Measurements from ENCODE around the gene EOGT.

EOGT gene

DNA sequence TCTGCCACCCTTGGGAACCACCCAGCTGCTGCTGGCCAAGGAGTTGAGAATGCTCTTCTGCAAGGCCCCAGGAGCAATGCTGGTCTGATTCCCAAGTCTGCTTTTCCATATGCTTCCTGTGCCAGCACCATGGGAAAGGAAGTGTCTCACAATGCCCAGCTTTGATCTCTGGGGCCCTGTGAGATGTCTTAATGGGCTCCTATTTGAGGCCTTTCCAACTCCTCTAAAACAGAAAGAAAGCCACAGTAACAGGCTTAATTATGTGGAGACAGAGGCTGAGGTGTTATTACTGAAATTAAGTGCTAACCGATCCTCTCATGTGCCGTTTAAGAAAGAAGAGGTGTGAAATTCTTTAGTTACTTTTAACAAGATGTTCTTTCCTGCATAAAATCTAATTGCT is 4.5 kb downstream of the EOGT start:
- no peak for DNase-seq

GRCh38 chr3:69005791-69006482 is 7.5 kb downstream of the EOGT start:
- DNase-seq = no peak

DNA sequence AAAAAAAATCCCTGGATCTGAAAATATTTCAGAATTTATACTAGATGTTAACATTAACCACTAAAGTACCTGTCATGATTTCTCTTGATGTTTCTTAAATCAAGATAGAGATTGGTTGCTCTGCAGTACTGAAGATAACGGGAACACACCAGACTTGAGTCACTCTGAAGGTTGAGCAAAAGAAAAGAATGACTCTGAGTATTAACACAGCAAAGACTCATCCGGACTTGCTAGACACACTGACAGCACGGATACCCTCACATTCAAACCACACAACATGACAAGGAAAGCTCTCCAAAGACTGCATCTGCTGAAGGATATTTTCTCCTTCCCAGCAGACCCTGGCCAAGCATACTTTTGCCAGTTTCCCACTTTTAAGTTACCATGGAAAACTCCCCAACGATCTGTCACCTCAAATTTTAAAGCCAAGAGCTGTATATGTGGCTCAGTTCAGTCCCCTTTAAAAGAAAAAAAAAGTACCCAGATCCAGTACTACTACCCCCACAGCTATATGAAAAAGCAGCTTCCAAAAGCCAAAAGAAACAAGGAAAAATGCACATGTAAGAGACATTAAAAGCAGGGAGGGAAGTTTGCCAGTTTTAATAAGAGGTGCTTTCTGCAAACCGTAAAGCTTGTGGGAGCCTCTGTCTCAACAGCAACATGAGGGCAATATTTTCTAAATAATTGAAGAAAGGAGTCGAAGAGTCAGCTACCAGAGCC is 8.3 kb downstream of the EOGT start:
- no peak for DNase-seq

DNA sequence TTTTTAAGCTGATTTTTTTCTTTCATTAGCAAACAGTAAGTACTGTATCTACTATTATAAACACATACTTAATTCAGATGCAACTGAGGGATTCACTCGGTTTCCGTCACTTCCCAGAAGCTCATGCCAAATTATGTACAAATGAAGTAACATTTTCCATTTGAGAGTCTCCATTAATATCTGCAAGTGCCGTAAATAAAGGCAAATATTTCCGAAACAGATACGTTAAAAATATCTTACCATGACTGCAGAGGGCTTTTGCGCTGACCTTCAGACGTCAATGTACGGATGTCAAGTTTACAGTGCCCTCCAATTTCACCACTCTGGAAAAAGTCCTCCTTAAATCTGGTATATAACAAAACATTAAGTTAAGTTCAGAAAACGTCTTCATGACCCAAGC is 9.3 kb downstream of the EOGT start:
- no peak for DNase-seq

DNA sequence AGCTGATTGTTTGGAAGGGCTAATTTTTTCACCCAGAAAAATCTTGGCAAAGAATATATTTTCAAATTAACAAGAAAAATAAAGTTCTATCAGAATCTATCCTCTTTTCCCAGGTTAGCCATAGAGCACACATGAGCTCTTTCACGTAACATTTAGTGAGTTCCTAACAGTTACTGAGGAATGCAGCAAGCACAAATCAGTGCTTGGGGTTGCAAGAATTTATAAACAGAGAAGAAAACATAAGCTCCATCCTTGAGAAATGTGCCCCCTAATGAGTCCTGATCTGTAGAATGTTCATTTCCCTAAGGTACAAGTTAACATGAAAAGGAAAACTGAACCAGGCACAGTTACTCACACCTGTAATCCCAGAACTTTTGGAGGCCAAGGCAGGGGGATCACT is 13.9 kb downstream of the EOGT start:
- DNase-seq = no peak

DNA sequence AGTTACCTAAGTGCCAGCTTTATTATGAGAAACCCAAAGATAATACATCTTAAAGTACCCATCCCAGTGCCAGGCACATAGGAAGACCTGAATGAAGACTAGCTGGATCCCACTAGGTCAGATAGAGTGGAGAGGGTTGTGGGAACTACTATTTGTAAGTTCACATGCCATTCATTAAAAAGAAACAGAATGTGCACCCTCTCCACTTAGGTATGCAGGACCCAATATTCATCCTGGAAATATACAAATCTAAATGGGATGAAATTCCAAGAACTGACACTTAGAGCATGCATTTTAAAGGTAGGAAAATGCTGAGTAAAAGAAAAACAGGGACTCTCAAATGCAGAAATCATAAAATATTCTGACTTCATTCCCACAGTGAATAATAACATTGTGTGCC is 14.3 kb downstream of the EOGT start:
- no peak for DNase-seq

GRCh38 chr3:68997887-68998286 is 15.6 kb downstream of the EOGT start:
- no peak for DNase-seq

DNA sequence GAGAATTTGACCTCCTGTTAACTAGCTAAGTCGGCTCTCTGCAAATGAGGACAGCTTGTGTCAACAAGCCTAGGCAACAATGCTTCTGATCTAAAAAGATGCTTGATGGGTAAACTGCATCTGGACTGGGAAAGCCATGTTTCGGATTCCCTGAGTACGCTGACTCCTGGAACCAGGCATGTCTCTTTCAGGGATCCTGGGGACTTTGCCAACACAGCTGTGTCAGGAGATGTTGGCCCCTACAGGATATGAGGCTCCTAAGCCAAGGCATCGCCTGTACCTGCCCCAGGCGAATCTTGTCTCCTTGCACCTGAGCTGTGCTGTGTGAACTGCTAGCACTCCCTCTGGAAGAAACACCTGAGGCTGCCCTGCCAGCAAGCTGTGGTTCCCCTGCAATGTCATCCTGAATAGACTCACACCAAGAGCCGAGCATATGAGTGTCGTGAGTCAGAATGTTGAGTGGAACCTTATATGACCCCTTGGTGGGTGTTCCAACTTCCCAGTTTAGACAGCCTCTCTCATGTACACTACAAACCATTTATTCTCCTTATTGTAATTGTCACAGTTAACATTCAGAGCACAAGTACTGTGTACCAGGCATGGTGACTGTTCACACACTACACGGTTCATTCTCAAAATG is 17.0 kb downstream of the EOGT start:
- no peak for DNase-seq

DNA sequence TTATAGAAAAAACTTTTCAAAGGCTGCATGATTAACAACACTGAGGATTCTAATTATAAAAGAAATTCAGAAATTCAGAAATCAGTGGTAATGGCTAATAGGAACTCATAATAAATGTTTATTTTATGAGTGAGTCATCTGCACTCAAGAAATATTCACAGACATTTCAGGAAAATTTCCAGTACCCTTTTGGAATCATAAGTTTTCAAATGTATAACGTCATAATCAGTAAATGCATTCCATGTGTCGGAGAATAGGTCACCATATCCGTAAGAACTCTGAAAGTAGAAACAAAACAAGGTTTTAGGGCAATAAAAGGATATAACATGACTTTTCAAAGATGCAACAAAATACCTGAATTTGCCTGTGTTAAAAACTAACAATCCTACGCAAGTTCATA is 24.7 kb downstream of the EOGT start:
- DNase-seq = no peak

DNA sequence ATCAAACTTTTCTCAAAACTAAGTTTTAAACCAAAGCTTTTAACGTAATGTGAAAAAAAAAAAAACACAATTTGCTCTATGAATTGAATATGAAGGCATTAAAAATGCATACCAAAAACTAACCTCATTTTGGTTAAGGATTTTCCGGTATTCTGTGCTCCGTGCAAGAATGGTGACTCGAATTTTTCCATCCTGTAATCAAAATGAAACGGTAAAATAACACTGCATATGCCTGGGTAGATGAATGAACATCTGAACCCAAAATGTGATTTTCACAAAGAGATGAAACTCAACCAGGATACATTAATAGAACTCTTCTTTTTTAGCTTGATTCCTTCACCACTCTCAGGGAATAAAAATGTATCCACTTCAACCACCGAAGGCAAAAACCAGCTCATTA is 26.2 kb downstream of the EOGT start:
- DNase-seq = no peak

- DNase-seq = no peak
Observed at GRCh38 chr3:68986496-68987208, 26.8 kb downstream of the EOGT start.

- no peak for DNase-seq
Observed at GRCh38 chr3:68985146-68985790, 28.2 kb downstream of the EOGT start.

DNA sequence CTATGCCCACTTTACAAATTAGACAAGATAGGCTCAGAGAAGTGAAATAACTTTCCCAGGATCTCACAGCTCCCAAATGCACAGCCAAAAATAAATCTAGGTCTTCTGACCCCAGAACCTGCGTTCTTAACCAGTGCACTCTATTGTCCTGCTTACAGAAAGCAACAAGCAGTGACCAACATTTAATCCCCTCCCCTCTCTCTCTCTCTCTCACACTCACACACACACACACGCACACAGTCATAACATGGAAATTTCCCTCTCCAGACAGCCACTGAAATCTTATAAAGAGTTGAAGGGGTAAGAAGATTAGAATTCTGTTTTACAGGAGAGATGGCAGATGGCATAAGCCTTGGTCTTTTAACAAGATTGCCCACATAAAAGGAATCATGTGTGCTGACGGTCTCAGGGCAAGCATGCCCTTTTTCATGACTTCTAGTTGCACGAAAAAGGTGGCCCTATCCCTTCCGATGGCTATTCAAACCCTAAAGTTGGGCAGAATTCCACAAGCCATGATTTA is 29.4 kb downstream of the EOGT start:
- DNase-seq = no peak

- no peak for DNase-seq
Observed at GRCh38 chr3:68977486-68978167, 35.9 kb downstream of the EOGT start.

DNA sequence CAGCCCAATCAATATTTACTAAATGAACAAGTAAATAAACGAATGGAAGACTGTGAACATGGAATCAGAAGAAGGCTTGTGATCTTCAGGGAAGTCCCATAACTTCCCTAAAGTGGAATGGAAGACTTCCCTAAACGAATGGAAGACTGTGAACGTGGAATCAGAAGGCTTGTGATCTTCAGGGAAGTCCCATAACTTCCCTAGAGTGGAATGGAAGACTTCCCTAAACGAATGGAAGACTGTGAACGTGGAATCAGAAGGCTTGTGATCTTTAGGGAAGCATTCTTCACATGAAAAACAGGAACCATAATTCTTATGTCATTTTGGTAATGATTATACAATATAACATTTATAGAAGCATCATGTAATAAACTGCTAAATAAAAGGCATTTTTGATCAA is 38.8 kb downstream of the EOGT start:
- no peak for DNase-seq

DNA sequence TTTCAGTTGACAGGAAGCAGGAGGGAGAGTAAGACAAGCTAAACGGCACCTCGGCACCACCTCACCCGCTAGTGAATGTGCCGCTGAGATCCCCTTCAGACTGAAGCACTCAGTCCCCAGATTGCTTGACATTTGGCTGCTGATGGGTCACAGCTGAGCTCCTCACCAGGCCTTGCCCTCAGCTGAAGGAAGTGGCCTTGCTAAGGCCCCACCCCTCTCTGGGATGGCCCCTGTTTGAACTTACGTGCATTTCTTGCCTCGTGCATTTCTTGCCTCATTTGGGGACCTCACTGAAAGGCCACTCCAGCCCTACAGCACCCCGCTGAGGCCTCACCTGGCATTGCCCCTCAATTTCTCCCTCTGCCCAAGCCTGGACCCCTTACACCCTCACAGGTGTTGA is 39.8 kb downstream of the EOGT start:
- no peak for DNase-seq

GRCh38 chr3:68972358-68972979 is 41.0 kb downstream of the EOGT start:
- no peak for DNase-seq

- no peak for DNase-seq
Observed at GRCh38 chr3:68964694-68965093, 48.8 kb downstream of the EOGT start.

DNA sequence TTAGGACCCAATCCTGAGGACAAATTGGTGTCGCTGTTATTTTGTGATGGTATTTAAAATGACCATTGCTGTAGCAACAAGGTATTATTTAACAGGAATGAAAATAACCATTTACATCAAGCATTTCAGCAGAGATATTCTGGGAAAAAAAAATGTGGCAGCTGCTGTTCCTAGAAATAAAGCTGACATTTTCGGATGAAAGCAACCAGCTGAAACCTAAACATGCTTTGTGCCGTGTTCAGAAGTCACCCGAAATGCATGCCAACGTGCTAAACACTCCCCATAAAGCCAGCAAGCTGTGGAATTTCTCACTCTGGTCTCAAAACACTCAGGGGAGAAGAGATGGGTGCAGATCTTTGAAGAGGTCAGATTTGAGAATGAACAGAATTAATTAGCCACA is 49.6 kb downstream of the EOGT start:
- no peak for DNase-seq

- no peak for DNase-seq
Observed at GRCh38 chr3:68963376-68963775, 50.1 kb downstream of the EOGT start.

GRCh38 chr3:68958932-68959331 is 54.6 kb downstream of the EOGT start:
- DNase-seq = no peak

DNA sequence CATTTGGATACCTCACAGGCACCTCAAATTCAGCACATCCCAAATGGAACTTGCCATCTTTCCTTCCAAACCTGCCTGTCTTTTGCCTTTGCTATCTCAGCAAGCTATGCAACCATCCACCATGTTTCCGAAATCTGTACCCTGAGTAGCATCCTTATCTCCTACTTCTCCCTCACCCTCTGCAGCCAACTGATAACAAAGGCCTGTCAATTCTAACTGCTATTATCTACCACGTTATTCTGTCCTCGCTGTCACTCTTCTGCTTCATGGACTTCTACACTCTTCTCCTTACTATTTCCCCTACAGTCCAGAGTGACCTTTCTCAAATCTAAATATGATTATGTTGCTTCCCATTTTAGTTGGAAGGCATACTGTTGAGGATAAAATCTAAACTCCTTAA is 55.6 kb downstream of the EOGT start:
- no peak for DNase-seq
